Smooth muscle cell (in vitro differentiated cells): ENCODE results near the gene CFAP74. TPM values are rescaled to one million over a fixed set of nuclear protein-coding genes. Genes with fewer than 3 reads are reported as not detected.

Experiments
- DNase-seq: peaks from one replicate; lab custom pipeline; 2025; ENCODE audit not compliant: unreplicated experiment; lab: John Stamatoyannopoulos, UW
- H2AFZ ChIP-seq: fragments of 200-600 bp; sonication (generic); 2 replicates; pipeline ENCODE4 v1.6.0; 2016; ENCODE audit warnings: antibody characterized with exemption, low read depth, mild to moderate bottlenecking
- H3F3A ChIP-seq: fragments of 200-600 bp; sonication (generic); 2 replicates; pipeline ENCODE4 v1.6.0; 2017; ENCODE audit warnings: antibody characterized with exemption, low read depth
- H3K27ac ChIP-seq: fragments of 200-600 bp; sonication (generic); 2 replicates; pipeline ENCODE4 v1.5.1; 2016; ENCODE audit warnings: low read depth, mild to moderate bottlenecking
- H3K27me3 ChIP-seq: fragments of 200-600 bp; sonication (generic); 2 replicates; pipeline ENCODE4 v1.6.1; 2016; ENCODE audit warnings: low read depth, mild to moderate bottlenecking
- H3K36me3 ChIP-seq: fragments of 200-600 bp; sonication (generic); 2 replicates; pipeline ENCODE4 v1.5.1; 2016; ENCODE audit warnings: low read depth
- H3K4me1 ChIP-seq: fragments of 200-600 bp; sonication (generic); 2 replicates; pipeline ENCODE4 v1.5.1; 2016; ENCODE audit warnings: low read depth
- H3K4me2 ChIP-seq: fragments of 200-600 bp; sonication (generic); 2 replicates; pipeline ENCODE4 v1.6.0; 2016; ENCODE audit warnings: mild to moderate bottlenecking
- H3K4me3 ChIP-seq: fragments of 200-600 bp; sonication (generic); 2 replicates; pipeline ENCODE4 v1.5.1; 2016; ENCODE audit warnings: mild to moderate bottlenecking
- H3K79me2 ChIP-seq: fragments of 200-600 bp; sonication (generic); 2 replicates; pipeline ENCODE4 v1.6.0; 2016; ENCODE audit warnings: low read depth, mild to moderate bottlenecking
- H3K9ac ChIP-seq: fragments of 200-600 bp; sonication (generic); 2 replicates; pipeline ENCODE4 v1.6.0; 2016; ENCODE audit warnings: low read depth
- H3K9me3 ChIP-seq: fragments of 200-600 bp; sonication (generic); replicated peaks from 2 replicates; pipeline ENCODE4 v1.5.1; 2016; ENCODE audit warnings: low read depth
- H4K20me1 ChIP-seq: fragments of 200-600 bp; sonication (generic); 2 replicates; pipeline ENCODE4 v1.6.0; 2016; ENCODE audit warnings: low read depth
- WGBS: methylation state at CpG from one replicate; pipeline ENCODE4 v1.1.7; 2016; ENCODE audit warnings: low lambda C conversion rate; 5-methylcytosine and 5-hydroxymethylcytosine counted together
- polyA plus RNA-seq: library from polyadenylated mRNA; unstranded; fragments of >200 nt; fragmentation: Nextera tagmentation; extraction: Ambion mirVana; gene quantifications from 2 replicates; pipeline ENCODE4 v1.2.1, GENCODE V29; 2016
- total RNA-seq: library from RNA; depleted of rRNA; stranded (reverse); fragments of >200 nt; gene quantifications from 2 replicates; pipeline ENCODE4 v1.2.3, GENCODE V29; 2014
- TF ChIP-seq, protein P1 (sequence below): fragments of 200-600 bp; sonication (generic); IDR thresholded peaks from 2 replicates; pipeline ENCODE4 v1.5.1; 2017; ENCODE audit warnings: borderline replicate concordance, mild to moderate bottlenecking, antibody characterized with exemption; ENCODE audit not compliant: insufficient read depth, poor library complexity, severe bottlenecking

CFAP74 gene
- total and polyA plus RNA-seq, 2 experiments from 2014 or later = not detected

GRCh38 chr1:1879942-1880341, 123.6 kb downstream of the CFAP74 start:
- Histone ChIP-seq H2AFZ (no peak overlapping the region), H3K4me3 (no peak overlapping the region), H4K20me1 (peaks cover 100% of the 10 kb centered on the region), H3F3A (peaks cover 7% of the 10 kb centered on the region), H3K4me2 (no peak overlapping the region), H3K4me1 (peaks cover 4% of the 10 kb centered on the region), H3K9me3 (no peaks in the 10 kb centered on the region), H3K79me2 (peaks cover 100% of the 10 kb centered on the region), H3K9ac (no peak overlapping the region), H3K27ac (no peak overlapping the region), H3K27me3 (no peaks in the 10 kb centered on the region), H3K36me3 (no peaks in the 10 kb centered on the region)
- no peak for DNase-seq
- TF ChIP-seq, protein P1, sequence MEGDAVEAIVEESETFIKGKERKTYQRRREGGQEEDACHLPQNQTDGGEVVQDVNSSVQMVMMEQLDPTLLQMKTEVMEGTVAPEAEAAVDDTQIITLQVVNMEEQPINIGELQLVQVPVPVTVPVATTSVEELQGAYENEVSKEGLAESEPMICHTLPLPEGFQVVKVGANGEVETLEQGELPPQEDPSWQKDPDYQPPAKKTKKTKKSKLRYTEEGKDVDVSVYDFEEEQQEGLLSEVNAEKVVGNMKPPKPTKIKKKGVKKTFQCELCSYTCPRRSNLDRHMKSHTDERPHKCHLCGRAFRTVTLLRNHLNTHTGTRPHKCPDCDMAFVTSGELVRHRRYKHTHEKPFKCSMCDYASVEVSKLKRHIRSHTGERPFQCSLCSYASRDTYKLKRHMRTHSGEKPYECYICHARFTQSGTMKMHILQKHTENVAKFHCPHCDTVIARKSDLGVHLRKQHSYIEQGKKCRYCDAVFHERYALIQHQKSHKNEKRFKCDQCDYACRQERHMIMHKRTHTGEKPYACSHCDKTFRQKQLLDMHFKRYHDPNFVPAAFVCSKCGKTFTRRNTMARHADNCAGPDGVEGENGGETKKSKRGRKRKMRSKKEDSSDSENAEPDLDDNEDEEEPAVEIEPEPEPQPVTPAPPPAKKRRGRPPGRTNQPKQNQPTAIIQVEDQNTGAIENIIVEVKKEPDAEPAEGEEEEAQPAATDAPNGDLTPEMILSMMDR = no peak
- 99% methylated on average over 5 of the region's 5 CpGs for WGBS

DNA sequence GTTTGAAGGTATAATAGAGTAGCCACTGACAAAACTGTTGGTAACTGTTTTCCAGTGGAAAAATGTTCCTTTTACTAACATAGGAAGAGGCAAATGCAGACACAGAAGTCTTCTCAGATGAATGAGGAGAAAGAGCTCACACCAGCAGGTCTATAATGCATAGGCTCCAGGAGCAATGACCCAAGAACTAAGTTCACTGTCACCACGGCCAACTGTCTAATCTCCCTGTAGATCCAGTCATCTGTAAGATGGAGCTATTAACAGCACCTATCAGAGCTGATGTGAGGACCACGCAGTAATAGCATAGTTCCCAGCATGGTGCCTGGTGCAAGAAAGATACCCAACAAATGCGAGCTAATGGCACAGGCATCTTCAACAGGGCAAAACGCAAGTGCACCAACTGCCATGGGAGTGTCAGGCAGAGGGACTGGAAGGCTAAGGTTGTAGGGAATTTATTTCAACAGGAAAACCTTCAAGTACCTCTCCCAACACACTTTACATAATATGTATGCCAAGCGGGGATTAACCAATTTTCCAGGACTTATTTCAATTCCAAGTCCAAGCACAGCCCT, 125.6 kb downstream of the CFAP74 start:
- WGBS = 78% methylated on average over 5 of the region's 5 CpGs
- Histone ChIP-seq H2AFZ (no peak overlapping the region), H3K4me1 (no peaks in the 10 kb centered on the region), H3K27ac (peak overlapping the region; percentile 42), H3K4me3 (no peak overlapping the region), H3K9me3 (no peaks in the 10 kb centered on the region), H3K27me3 (no peaks in the 10 kb centered on the region), H3K79me2 (peaks cover 100% of the 10 kb centered on the region), H3K36me3 (no peaks in the 10 kb centered on the region), H3F3A (peaks cover 7% of the 10 kb centered on the region), H4K20me1 (peaks cover 100% of the 10 kb centered on the region), H3K9ac (no peak overlapping the region), H3K4me2 (no peak overlapping the region)
- TF ChIP-seq, protein P1 = no peak
- no peak for DNase-seq

DNA sequence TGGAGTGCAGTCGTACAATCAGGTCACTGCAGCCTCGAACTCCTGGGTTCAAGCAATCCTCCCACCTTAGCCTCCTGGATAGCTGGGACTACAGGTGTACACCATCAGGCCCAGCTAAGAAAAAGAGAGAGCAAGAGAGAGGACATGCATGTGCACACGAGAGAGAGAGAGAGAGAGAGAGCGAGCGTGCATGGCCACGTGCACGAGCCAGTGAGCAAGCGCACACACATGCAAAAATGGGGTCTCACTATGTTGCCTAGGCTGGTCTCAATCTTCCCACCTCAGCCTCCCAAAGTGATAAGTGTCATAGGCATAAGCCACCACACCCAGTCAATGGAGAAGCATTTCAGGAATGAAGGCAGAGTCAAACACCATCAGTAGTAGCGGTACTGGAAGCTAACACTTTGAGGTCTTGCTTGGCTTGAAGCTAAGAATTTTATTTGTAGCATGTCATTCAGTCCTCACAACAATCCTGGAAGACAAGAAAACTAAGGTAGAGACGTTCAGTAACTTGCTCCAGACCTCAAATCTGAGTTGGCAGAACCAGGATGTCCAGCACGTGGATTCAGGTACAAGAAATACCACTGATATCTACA, 127.2 kb downstream of the CFAP74 start:
- peak overlapping the region; percentile 49 for H3K27ac ChIP-seq
- H4K20me1 ChIP-seq = peaks cover 100% of the 10 kb centered on the region
- H3K4me1 ChIP-seq = no peaks in the 10 kb centered on the region
- H3K9me3 ChIP-seq = no peaks in the 10 kb centered on the region
- no peak for DNase-seq
- no peak overlapping the region for H2AFZ ChIP-seq
- TF ChIP-seq, protein P1 = no peak
- H3K4me3 ChIP-seq = no peak overlapping the region
- H3F3A ChIP-seq = peaks cover 7% of the 10 kb centered on the region
- no peaks in the 10 kb centered on the region for H3K36me3 ChIP-seq
- WGBS = 87% methylated on average over 11 of the region's 11 CpGs
- H3K9ac ChIP-seq = no peak overlapping the region
- peaks cover 100% of the 10 kb centered on the region for H3K79me2 ChIP-seq
- H3K27me3 ChIP-seq = no peaks in the 10 kb centered on the region
- H3K4me2 ChIP-seq = no peak overlapping the region

DNA sequence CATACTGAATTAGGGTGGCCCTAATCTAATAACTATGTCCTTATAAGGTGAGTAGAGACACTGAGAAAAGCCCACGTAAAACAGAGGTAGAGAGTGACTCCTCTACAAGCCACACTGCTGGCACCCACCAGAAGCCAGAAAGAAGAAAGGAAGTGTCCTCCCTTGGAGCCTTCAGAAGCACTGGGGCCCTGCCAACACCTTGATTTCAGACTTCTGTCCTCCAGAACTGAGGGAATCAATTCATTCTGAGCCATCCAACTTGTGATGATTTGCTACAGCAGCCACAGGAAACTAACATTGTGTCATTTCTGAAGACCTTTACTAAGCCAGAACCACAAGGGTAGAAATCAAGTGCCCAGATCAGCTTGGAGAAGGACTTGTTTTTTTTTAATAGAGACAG, 127.7 kb downstream of the CFAP74 start:
- Histone ChIP-seq H3K9ac (no peak overlapping the region), H3K4me2 (no peak overlapping the region), H3F3A (peaks cover 7% of the 10 kb centered on the region), H3K4me3 (no peak overlapping the region), H3K27ac (no peak overlapping the region), H2AFZ (no peak overlapping the region), H3K4me1 (no peaks in the 10 kb centered on the region), H4K20me1 (peaks cover 100% of the 10 kb centered on the region), H3K36me3 (no peaks in the 10 kb centered on the region), H3K27me3 (no peaks in the 10 kb centered on the region), H3K9me3 (no peaks in the 10 kb centered on the region), H3K79me2 (peaks cover 100% of the 10 kb centered on the region)
- TF ChIP-seq, protein P1 = no peak
- no peak for DNase-seq
- WGBS = 100% methylated on average over 1 of the region's 1 CpG
